Measurements from ENCODE around the gene PLXNA2. TPM values are rescaled to one million over a fixed set of nuclear protein-coding genes. Genes with fewer than 3 reads are reported as not detected.

Gene PLXNA2
- total and polyA plus RNA-seq, 9 donors = 17.8 to 43.3 (median 35.1) TPM

GRCh38 chr1:208279826-208280588 lies 35.8 kb upstream of the PLXNA2 start:
- peak; percentile 76 for DNase-seq
- 72% methylated on average over 6 of the region's 11 CpGs for WGBS (ENCODE audit: insufficient coverage)
- Histone ChIP-seq H3K27me3 (ENCODE audit: control insufficient read depth, insufficient read depth, low read length) (peaks cover 2% of the 10 kb centered on the region), H3K4me1 (ENCODE audit: control insufficient read depth, insufficient read depth, low read length) (peaks cover 8% of the 10 kb centered on the region), H3K27ac (ENCODE audit: low read length) (no peak overlapping the region), H3K9me3 (replicated peaks; ENCODE audit: control insufficient read depth, low read depth, low read length) (no peaks in the 10 kb centered on the region), H3K4me3 (ENCODE audit: low read length) (no peak overlapping the region), H3K36me3 (ENCODE audit: control insufficient read depth, insufficient read depth, low read length) (no peaks in the 10 kb centered on the region)

GRCh38 chr1:208278638-208279037 lies 34.5 kb upstream of the PLXNA2 start:
- 13% methylated on average over 1 of the region's 1 CpG for WGBS (ENCODE audit: insufficient coverage)
- Histone ChIP-seq H3K27ac (ENCODE audit: low read length) (no peak overlapping the region), H3K4me3 (ENCODE audit: low read length) (no peak overlapping the region), H3K4me1 (ENCODE audit: control insufficient read depth, insufficient read depth, low read length) (peaks cover 8% of the 10 kb centered on the region), H3K9me3 (replicated peaks; ENCODE audit: control insufficient read depth, low read depth, low read length) (no peaks in the 10 kb centered on the region), H3K27me3 (ENCODE audit: control insufficient read depth, insufficient read depth, low read length) (peaks cover 2% of the 10 kb centered on the region), H3K36me3 (ENCODE audit: control insufficient read depth, insufficient read depth, low read length) (no peaks in the 10 kb centered on the region)
- no peak for DNase-seq

GRCh38 chr1:208276757-208277435 lies 32.7 kb upstream of the PLXNA2 start:
- Histone ChIP-seq H3K27ac (ENCODE audit: low read length) (no peak overlapping the region), H3K4me3 (ENCODE audit: low read length) (no peak overlapping the region), H3K36me3 (ENCODE audit: control insufficient read depth, insufficient read depth, low read length) (no peaks in the 10 kb centered on the region), H3K9me3 (replicated peaks; ENCODE audit: control insufficient read depth, low read depth, low read length) (no peaks in the 10 kb centered on the region), H3K27me3 (ENCODE audit: control insufficient read depth, insufficient read depth, low read length) (peaks cover 2% of the 10 kb centered on the region), H3K4me1 (ENCODE audit: control insufficient read depth, insufficient read depth, low read length) (peaks cover 10% of the 10 kb centered on the region)
- 63% methylated on average over 3 of the region's 3 CpGs for WGBS (ENCODE audit: insufficient coverage)
- no peak for DNase-seq

- WGBS (ENCODE audit: insufficient coverage) = 63% methylated on average over 2 of the region's 2 CpGs
- Histone ChIP-seq H3K9me3 (replicated peaks; ENCODE audit: control insufficient read depth, low read depth, low read length) (no peaks in the 10 kb centered on the region), H3K27ac (ENCODE audit: low read length) (no peak overlapping the region), H3K4me3 (ENCODE audit: low read length) (no peak overlapping the region), H3K36me3 (ENCODE audit: control insufficient read depth, insufficient read depth, low read length) (no peaks in the 10 kb centered on the region), H3K27me3 (ENCODE audit: control insufficient read depth, insufficient read depth, low read length) (peaks cover 4% of the 10 kb centered on the region), H3K4me1 (ENCODE audit: control insufficient read depth, insufficient read depth, low read length) (peaks cover 13% of the 10 kb centered on the region)
- DNase-seq = no peak
Measured at GRCh38 chr1:208275083-208275482, 30.9 kb upstream of the PLXNA2 start.

- 76% methylated on average over 5 of the region's 6 CpGs for WGBS (ENCODE audit: insufficient coverage)
- no peaks in the 10 kb centered on the region for H3K9me3 ChIP-seq (replicated peaks; ENCODE audit: control insufficient read depth, low read depth, low read length)
- no peaks in the 10 kb centered on the region for H3K36me3 ChIP-seq (ENCODE audit: control insufficient read depth, insufficient read depth, low read length)
- H3K27me3 ChIP-seq (ENCODE audit: control insufficient read depth, insufficient read depth, low read length) = peaks cover 12% of the 10 kb centered on the region
- no peak overlapping the region for H3K4me3 ChIP-seq (ENCODE audit: low read length)
- no peak for DNase-seq
- no peak overlapping the region for H3K27ac ChIP-seq (ENCODE audit: low read length)
- H3K4me1 ChIP-seq (ENCODE audit: control insufficient read depth, insufficient read depth, low read length) = peaks cover 26% of the 10 kb centered on the region
Measured at GRCh38 chr1:208273386-208274017, 29.3 kb upstream of the PLXNA2 start.

GRCh38 chr1:208272713-208273112 lies 28.5 kb upstream of the PLXNA2 start:
- 60% methylated on average over 1 of the region's 1 CpG for WGBS (ENCODE audit: insufficient coverage)
- no peak for DNase-seq
- Histone ChIP-seq H3K27ac (ENCODE audit: low read length) (no peak overlapping the region), H3K4me3 (ENCODE audit: low read length) (no peak overlapping the region), H3K36me3 (ENCODE audit: control insufficient read depth, insufficient read depth, low read length) (no peaks in the 10 kb centered on the region), H3K27me3 (ENCODE audit: control insufficient read depth, insufficient read depth, low read length) (peaks cover 11% of the 10 kb centered on the region), H3K4me1 (ENCODE audit: control insufficient read depth, insufficient read depth, low read length) (peaks cover 23% of the 10 kb centered on the region), H3K9me3 (replicated peaks; ENCODE audit: control insufficient read depth, low read depth, low read length) (no peaks in the 10 kb centered on the region)

- Histone ChIP-seq H3K4me1 (ENCODE audit: control insufficient read depth, insufficient read depth, low read length) (peaks cover 23% of the 10 kb centered on the region), H3K36me3 (ENCODE audit: control insufficient read depth, insufficient read depth, low read length) (no peaks in the 10 kb centered on the region), H3K27me3 (ENCODE audit: control insufficient read depth, insufficient read depth, low read length) (peaks cover 11% of the 10 kb centered on the region), H3K27ac (ENCODE audit: low read length) (no peak overlapping the region), H3K4me3 (ENCODE audit: low read length) (no peak overlapping the region), H3K9me3 (replicated peaks; ENCODE audit: control insufficient read depth, low read depth, low read length) (no peaks in the 10 kb centered on the region)
- no peak for DNase-seq
- WGBS (ENCODE audit: insufficient coverage) = no CpG with 5 or more reads among the region's 2 CpGs
Measured at GRCh38 chr1:208272311-208272710, 28.1 kb upstream of the PLXNA2 start.

GRCh38 chr1:208271236-208271635 lies 27.1 kb upstream of the PLXNA2 start:
- peaks cover 23% of the 10 kb centered on the region for H3K4me1 ChIP-seq (ENCODE audit: control insufficient read depth, insufficient read depth, low read length)
- H3K27ac ChIP-seq (ENCODE audit: low read length) = no peak overlapping the region
- no peaks in the 10 kb centered on the region for H3K9me3 ChIP-seq (replicated peaks; ENCODE audit: control insufficient read depth, low read depth, low read length)
- no peak for DNase-seq
- no peaks in the 10 kb centered on the region for H3K36me3 ChIP-seq (ENCODE audit: control insufficient read depth, insufficient read depth, low read length)
- WGBS (ENCODE audit: insufficient coverage) = no CpG with 5 or more reads among the region's 3 CpGs
- no peak overlapping the region for H3K4me3 ChIP-seq (ENCODE audit: low read length)
- peaks cover 13% of the 10 kb centered on the region for H3K27me3 ChIP-seq (ENCODE audit: control insufficient read depth, insufficient read depth, low read length)

- DNase-seq = no peak
- no peaks in the 10 kb centered on the region for H3K36me3 ChIP-seq (ENCODE audit: control insufficient read depth, insufficient read depth, low read length)
Measured at GRCh38 chr1:208270651-208271141, 26.5 kb upstream of the PLXNA2 start.

GRCh38 chr1:208269338-208269666 lies 25.1 kb upstream of the PLXNA2 start:
- Histone ChIP-seq H3K9me3 (replicated peaks; ENCODE audit: control insufficient read depth, low read depth, low read length) (no peaks in the 10 kb centered on the region), H3K4me1 (ENCODE audit: control insufficient read depth, insufficient read depth, low read length) (peaks cover 23% of the 10 kb centered on the region), H3K36me3 (ENCODE audit: control insufficient read depth, insufficient read depth, low read length) (no peaks in the 10 kb centered on the region), H3K27ac (ENCODE audit: low read length) (no peak overlapping the region), H3K27me3 (ENCODE audit: control insufficient read depth, insufficient read depth, low read length) (peaks cover 13% of the 10 kb centered on the region), H3K4me3 (ENCODE audit: low read length) (no peak overlapping the region)
- peak; percentile 64 for DNase-seq
- WGBS (ENCODE audit: insufficient coverage) = 60% methylated on average over 1 of the region's 6 CpGs

More at GRCh38 chr1:208270651-208271141, 26.5 kb upstream of the PLXNA2 start:
- no peak overlapping the region for H3K4me3 ChIP-seq (ENCODE audit: low read length)
- H3K27ac ChIP-seq (ENCODE audit: low read length) = no peak overlapping the region
- H3K9me3 ChIP-seq (replicated peaks; ENCODE audit: control insufficient read depth, low read depth, low read length) = no peaks in the 10 kb centered on the region
- H3K27me3 ChIP-seq (ENCODE audit: control insufficient read depth, insufficient read depth, low read length) = peaks cover 13% of the 10 kb centered on the region
- peaks cover 23% of the 10 kb centered on the region for H3K4me1 ChIP-seq (ENCODE audit: control insufficient read depth, insufficient read depth, low read length)
- 60% methylated on average over 1 of the region's 2 CpGs for WGBS (ENCODE audit: insufficient coverage)

Measured in muscle of leg (tissue), 11 donors.